ENCODE results near the gene SLC7A5.
"Not testable (repeated sequence)": the region's sequence is repeated elsewhere in the genome, so short reads cannot be mapped to it uniquely, and the experiment has no call there.

SLC7A5 gene

GRCh38 chr16:87888346-87888745 is 19.0 kb upstream of the SLC7A5 start:
- not testable (repeated sequence) for DNase-seq (ENCODE audit: low read depth in 3 of 3)

- not testable (repeated sequence) for DNase-seq (ENCODE audit: low read depth in 3 of 3)
Measured at GRCh38 chr16:87887931-87888330, 18.6 kb upstream of the SLC7A5 start.

GRCh38 chr16:87885371-87885967 is 16.2 kb upstream of the SLC7A5 start:
- DNase-seq (ENCODE audit: low read depth in 3 of 3), result not testable (repeated sequence)

GRCh38 chr16:87882436-87883019 is 13.2 kb upstream of the SLC7A5 start:
- no peak for DNase-seq (ENCODE audit: low read depth in 3 of 3)

- DNase-seq (ENCODE audit: low read depth in 3 of 3), result no peak
Measured at GRCh38 chr16:87881324-87882200, 12.3 kb upstream of the SLC7A5 start.

GRCh38 chr16:87880117-87880696 is 10.9 kb upstream of the SLC7A5 start:
- no peak for DNase-seq (ENCODE audit: low read depth in 3 of 3)

- not testable (repeated sequence) for DNase-seq (ENCODE audit: low read depth in 3 of 3)
Measured at GRCh38 chr16:87879411-87880013, 10.2 kb upstream of the SLC7A5 start.

- DNase-seq (ENCODE audit: low read depth in 3 of 3), result no peak
Measured at GRCh38 chr16:87878704-87879103, 9.4 kb upstream of the SLC7A5 start.

GRCh38 chr16:87877942-87878507 is 8.7 kb upstream of the SLC7A5 start:
- no peak for DNase-seq (ENCODE audit: low read depth in 3 of 3)

GRCh38 chr16:87874639-87875427 is 5.5 kb upstream of the SLC7A5 start:
- peak; percentile 54 to 84 (median 81) for DNase-seq (ENCODE audit: low read depth in 3 of 3)

- not testable (repeated sequence) for DNase-seq (ENCODE audit: low read depth in 3 of 3)
Measured at GRCh38 chr16:87870418-87871291, 1.3 kb upstream of the SLC7A5 start.

- DNase-seq (ENCODE audit: low read depth in 3 of 3), result not testable (repeated sequence)
Measured at GRCh38 chr16:87869879-87870417, 641 bp upstream of the SLC7A5 start.

- DNase-seq (ENCODE audit: low read depth in 3 of 3), result peak in 1 of 3 experiments; percentile 46
Measured at GRCh38 chr16:87868254-87869029, 865 bp downstream of the SLC7A5 start.

GRCh38 chr16:87865902-87866555 is 3.3 kb downstream of the SLC7A5 start:
- DNase-seq (ENCODE audit: low read depth in 3 of 3), result not testable (repeated sequence)

GRCh38 chr16:87864331-87864989 is 4.8 kb downstream of the SLC7A5 start:
- no peak for DNase-seq (ENCODE audit: low read depth in 3 of 3)

- DNase-seq (ENCODE audit: low read depth in 3 of 3), result not testable (repeated sequence)
Measured at GRCh38 chr16:87863327-87863635, 6.0 kb downstream of the SLC7A5 start.

GRCh38 chr16:87862597-87863326 is 6.5 kb downstream of the SLC7A5 start:
- not testable (repeated sequence) for DNase-seq (ENCODE audit: low read depth in 3 of 3)
